Measurements from ENCODE around the gene ZMYM4. TPM values are rescaled to one million over a fixed set of nuclear protein-coding genes. Genes with fewer than 3 reads are reported as not detected.
"Not testable (repeated sequence)": the region's sequence is repeated elsewhere in the genome, so short reads cannot be mapped to it uniquely, and the experiment has no call there.

The ZMYM4 gene
- total RNA-seq, 1 donor from 2014 or later: 64.8 TPM

DNA sequence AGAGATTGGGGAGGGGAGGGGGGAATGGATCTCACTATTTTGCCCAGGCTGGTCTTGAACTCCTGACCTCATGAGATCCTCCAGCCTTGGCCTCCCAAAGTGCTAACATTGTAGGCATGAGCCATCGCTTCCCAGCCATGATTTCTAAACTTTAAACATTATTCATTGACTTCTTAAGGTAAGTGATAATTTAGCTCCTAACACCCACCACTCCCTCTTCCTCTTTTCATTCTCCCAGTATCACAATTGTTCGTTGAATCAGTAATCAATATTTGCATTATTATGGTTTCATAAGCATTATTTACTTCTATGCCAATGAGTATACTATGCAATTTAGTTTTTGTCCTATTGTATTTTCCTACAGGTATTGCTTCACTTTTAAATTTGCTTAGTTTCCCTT, 42.0 kb upstream of the ZMYM4 start:
- Mint-ChIP-seq H3K27me3 (ENCODE audit: unreplicated experiment) (peaks cover 2% of the 10 kb centered on the region), H3K4me1 (ENCODE audit: low read depth, unreplicated experiment) (peaks cover 10% of the 10 kb centered on the region), H3K9me3 (ENCODE audit: unreplicated experiment) (no peaks in the 10 kb centered on the region), H3K36me3 (ENCODE audit: unreplicated experiment) (no peaks in the 10 kb centered on the region), H3K4me3 (ENCODE audit: unreplicated experiment) (no peak overlapping the region), H3K27ac (ENCODE audit: unreplicated experiment) (no peak overlapping the region)
- no peak for DNase-seq
- TF ChIP-seq, protein P1, sequence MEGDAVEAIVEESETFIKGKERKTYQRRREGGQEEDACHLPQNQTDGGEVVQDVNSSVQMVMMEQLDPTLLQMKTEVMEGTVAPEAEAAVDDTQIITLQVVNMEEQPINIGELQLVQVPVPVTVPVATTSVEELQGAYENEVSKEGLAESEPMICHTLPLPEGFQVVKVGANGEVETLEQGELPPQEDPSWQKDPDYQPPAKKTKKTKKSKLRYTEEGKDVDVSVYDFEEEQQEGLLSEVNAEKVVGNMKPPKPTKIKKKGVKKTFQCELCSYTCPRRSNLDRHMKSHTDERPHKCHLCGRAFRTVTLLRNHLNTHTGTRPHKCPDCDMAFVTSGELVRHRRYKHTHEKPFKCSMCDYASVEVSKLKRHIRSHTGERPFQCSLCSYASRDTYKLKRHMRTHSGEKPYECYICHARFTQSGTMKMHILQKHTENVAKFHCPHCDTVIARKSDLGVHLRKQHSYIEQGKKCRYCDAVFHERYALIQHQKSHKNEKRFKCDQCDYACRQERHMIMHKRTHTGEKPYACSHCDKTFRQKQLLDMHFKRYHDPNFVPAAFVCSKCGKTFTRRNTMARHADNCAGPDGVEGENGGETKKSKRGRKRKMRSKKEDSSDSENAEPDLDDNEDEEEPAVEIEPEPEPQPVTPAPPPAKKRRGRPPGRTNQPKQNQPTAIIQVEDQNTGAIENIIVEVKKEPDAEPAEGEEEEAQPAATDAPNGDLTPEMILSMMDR (IDR thresholded peaks at IDR 0.05; ENCODE audit: partially characterized antibody, unreplicated experiment): no peak

DNA sequence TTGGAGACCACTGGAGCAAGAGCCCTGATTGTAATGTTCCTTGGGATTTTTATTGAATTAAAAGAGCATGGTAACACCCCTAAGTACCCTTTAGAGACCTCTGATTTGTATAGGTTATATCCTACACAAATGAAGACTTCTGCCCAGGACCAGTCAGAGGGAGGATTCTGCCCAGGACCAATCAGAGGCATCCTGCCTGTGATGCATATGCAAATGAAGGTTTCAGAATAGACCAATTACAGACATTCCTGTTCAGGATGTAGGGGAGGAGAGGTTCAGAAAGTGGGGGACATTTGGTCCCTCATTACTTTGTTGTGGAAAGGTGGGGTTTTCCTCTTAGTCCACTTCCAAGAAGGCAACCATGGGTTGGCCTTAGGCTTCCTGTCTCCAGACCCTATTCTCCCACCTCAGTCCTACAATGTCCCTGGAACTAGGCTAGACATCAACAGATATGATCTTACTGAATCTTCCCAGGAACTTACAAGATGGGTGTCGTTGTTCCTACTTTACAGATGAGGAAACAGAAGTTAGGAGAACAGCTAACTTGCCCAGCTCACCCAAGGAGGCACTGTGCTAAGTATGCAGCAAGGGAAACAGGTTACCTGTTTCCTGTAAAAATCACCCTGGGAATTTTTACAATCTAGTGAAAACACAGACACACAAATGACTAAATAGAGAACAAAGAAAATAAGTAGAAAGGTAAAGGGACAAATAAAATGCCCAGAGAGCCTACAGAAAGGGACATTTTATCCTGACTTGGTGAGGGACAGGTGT, 38.7 kb upstream of the ZMYM4 start:
- TF ChIP-seq, protein P1 (IDR thresholded peaks at IDR 0.05; ENCODE audit: partially characterized antibody, unreplicated experiment): no peak
- no peaks in the 10 kb centered on the region for H3K4me1 Mint-ChIP-seq (ENCODE audit: low read depth, unreplicated experiment)
- DNase-seq: no peak
- no peak overlapping the region for H3K4me3 Mint-ChIP-seq (ENCODE audit: unreplicated experiment)
- H3K27me3 Mint-ChIP-seq (ENCODE audit: unreplicated experiment): peaks cover 2% of the 10 kb centered on the region
- no peaks in the 10 kb centered on the region for H3K36me3 Mint-ChIP-seq (ENCODE audit: unreplicated experiment)
- no peaks in the 10 kb centered on the region for H3K9me3 Mint-ChIP-seq (ENCODE audit: unreplicated experiment)
- H3K27ac Mint-ChIP-seq (ENCODE audit: unreplicated experiment): no peak overlapping the region

- Mint-ChIP-seq H3K4me3 (ENCODE audit: unreplicated experiment) (no peak overlapping the region), H3K27ac (ENCODE audit: unreplicated experiment) (no peak overlapping the region), H3K36me3 (ENCODE audit: unreplicated experiment) (no peaks in the 10 kb centered on the region), H3K27me3 (ENCODE audit: unreplicated experiment) (peaks cover 2% of the 10 kb centered on the region), H3K9me3 (ENCODE audit: unreplicated experiment) (no peaks in the 10 kb centered on the region), H3K4me1 (ENCODE audit: low read depth, unreplicated experiment) (no peaks in the 10 kb centered on the region)
- no peak for DNase-seq
- TF ChIP-seq, protein P1 (IDR thresholded peaks at IDR 0.05; ENCODE audit: partially characterized antibody, unreplicated experiment): no peak
Measured at GRCh38 chr1:35231287-35231686, 37.2 kb upstream of the ZMYM4 start.

GRCh38 chr1:35236772-35237171, 31.7 kb upstream of the ZMYM4 start:
- DNase-seq; H3K9me3 Mint-ChIP-seq (ENCODE audit: unreplicated experiment); H3K4me3 Mint-ChIP-seq (ENCODE audit: unreplicated experiment); H3K36me3 Mint-ChIP-seq (ENCODE audit: unreplicated experiment); H3K4me1 Mint-ChIP-seq (ENCODE audit: low read depth, unreplicated experiment); H3K27ac Mint-ChIP-seq (ENCODE audit: unreplicated experiment); H3K27me3 Mint-ChIP-seq (ENCODE audit: unreplicated experiment): not testable (repeated sequence)

DNA sequence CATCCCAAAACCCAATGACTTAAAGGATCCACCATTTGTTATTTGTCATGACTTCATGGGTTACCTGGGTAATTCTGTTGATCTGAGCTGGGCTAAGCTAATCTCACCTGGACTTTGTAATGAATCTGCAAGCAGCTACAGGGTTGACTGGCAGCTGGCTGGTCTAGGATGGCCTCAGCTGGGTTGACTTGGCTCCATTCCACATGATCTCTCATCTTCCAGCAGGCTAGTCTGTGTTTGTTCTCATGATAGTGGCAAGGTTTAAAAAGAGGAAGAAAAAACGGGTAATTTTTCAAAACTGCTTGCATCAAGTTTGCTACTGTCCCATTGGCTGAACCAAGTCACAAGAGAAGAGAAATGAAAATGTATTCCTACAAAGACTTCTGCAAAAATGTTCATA, 24.8 kb upstream of the ZMYM4 start:
- Mint-ChIP-seq H3K9me3 (ENCODE audit: unreplicated experiment) (peaks cover 2% of the 10 kb centered on the region), H3K4me1 (ENCODE audit: low read depth, unreplicated experiment) (no peaks in the 10 kb centered on the region), H3K36me3 (ENCODE audit: unreplicated experiment) (no peaks in the 10 kb centered on the region), H3K27me3 (ENCODE audit: unreplicated experiment) (peaks cover 1% of the 10 kb centered on the region), H3K4me3 (ENCODE audit: unreplicated experiment) (no peak overlapping the region), H3K27ac (ENCODE audit: unreplicated experiment) (no peak overlapping the region)
- TF ChIP-seq, protein P1 (IDR thresholded peaks at IDR 0.05; ENCODE audit: partially characterized antibody, unreplicated experiment): no peak
- no peak for DNase-seq
